ENCODE results near the gene MMRN1.

DNA sequence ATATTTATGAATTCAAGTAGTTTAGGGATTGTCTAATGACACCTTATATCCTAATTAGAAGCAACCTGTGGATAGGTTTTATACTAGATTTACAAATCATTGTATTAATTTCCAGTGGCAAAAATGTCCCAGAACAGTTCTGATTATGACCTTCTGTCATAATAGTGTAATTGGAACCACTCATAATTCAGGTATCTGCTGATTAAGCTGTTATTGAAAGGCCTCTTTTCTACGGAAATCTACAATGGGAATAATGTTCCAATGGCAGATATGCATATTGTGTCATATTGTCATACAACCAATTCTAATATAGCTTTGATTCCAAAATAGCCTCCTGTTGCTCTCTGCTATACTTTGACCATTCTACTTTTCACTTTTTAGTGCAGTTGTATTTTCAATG is 19.0 kb downstream of the MMRN1 start:
- no peak for TF ChIP-seq CTCF (IDR thresholded peaks at IDR 0.05)
- no peak for TF ChIP-seq POLR2A (IDR thresholded peaks at IDR 0.05)

All from esophagus squamous epithelium (tissue), 4 donors.